Anterior cingulate cortex (tissue), 58 donors: ENCODE measurements around the gene OR10H5.
"Not testable (repeated sequence)": the region's sequence is repeated elsewhere in the genome, so short reads cannot be mapped to it uniquely, and the experiment has no call there.

Experiments
- DNase-seq, 58 donors: peaks; one replicate each; lab custom pipeline; 2025; lab: John Stamatoyannopoulos, UW

OR10H5 gene

DNA sequence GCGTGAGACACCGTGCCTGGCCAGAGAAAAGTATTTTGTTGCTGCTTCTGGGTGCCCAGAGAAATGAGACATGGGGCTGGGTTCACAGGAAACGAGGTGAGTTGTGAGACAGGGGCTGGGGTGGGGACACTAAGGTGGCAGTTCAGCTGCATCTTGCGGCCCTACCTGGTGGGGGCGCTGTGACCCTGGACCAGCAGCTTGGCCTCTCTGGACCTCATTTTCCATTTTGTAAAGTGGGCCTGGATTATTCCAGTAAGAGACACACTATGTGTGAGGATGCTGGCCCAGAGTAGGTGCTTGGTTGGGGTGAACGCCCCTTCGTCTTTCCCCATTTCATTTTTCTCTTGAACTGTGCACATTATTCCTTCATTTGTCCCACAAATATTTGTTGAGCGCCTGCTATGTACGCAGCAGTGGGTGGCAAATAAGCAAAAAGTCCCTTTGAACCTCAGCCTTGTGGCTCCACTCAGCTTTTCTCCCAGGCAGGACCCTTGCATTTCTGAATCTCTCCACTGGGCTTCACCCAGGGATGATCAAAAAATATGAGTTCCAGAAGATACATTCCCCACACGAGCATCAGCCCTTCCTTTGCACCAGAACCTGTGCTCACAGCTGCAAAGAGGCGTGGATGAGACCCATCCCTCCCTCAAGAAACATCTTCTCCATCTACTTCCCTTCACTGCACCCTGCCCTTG, 54.6 kb downstream of the OR10H5 start:
- no peak for DNase-seq

DNA sequence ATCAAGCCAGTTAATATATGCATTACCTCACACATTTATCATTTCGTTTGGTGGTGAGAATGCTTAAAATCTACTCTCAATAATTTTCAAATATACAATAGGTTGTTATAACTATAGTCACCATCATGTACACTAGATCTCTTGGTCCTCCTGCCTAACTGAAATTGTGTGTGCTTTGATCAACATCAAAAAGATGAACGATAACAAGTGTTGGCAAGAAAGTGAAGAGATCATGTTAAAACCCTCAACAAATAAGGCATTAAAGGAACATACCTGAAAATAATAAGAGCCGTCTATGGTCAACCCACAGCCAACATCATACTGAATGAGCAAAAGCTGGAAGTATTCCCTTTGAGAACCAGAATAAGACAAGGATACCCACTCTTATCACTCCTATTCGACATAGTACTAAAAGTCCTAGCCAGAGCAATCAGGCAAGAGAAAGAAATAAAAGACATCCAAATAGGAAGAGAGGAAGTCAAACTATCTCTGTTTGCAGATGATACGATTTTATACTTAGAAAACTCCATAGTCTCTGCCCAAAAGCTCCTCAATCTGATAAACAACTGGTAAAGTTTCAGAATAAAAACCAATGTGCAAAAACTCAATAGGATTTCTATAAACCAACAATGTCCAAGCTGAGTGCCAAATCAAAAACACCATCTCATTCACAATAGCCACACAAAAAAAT, 55.9 kb downstream of the OR10H5 start:
- no peak for DNase-seq

DNA sequence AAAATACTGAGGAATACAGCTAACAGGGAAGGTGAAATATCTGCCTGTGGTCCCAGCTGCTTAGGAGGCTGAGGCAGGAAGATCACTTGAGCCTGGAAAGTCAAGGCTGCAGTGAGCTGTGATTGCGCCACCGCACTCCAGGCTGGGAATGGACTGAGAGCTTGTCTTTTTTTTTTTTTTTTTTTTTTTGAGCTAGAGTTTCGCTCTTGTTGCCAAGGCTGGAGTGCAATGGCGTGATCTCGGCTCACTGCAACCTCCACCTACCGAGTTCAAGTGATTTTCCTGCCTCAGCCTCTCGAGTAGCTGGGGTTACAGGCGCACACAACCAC, 56.4 kb downstream of the OR10H5 start:
- not testable (repeated sequence) for DNase-seq

DNA sequence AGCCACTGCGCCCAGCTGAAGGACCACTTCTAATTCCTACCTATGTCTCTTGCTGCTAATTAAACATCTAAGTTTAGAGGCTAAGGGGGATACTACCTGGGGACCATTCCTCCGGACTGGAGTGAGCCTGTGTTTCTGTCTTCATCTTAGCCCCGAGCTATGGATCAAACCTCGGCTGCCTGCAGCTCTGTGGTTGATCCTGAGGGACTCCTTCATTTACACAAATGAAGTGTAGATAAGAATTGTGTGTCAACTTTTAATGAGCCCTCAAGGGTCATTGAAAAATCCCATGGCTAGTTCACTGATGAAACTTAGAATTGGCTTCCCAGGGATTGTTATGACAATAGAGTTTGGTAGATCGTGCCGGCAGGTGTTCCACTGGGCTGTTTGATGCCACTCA, 59.5 kb downstream of the OR10H5 start:
- DNase-seq: no peak

DNA sequence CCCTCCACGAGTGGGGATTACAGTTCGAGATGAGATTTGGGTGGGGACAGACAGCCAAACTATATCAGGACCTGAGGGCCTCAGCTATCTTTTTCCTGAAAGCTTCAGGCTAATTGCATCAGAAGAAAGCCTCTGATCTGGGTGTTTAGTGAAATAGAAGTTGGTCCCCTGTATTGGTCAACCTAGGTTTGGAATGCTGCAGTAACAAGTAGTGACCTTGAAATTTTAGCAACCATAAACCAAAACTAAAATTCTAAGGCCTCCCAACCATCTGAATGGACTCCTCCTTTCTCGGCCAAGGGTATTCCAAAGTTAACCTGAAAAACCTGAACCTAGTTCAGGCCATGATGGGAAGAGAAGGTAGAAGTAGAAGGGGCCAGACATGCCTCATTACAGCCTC, 62.9 kb downstream of the OR10H5 start:
- DNase-seq: no peak
